Erythroblast (primary cell): ENCODE results near the gene MCAT.

Experiments
- GATA1 ChIP-seq: IDR thresholded peaks from 2 replicates; pipeline ENCODE4 v1.6.1; 2011; ENCODE audit warnings: low read depth, mild to moderate bottlenecking, control low read depth, low read length, moderate library complexity
- POLR2A ChIP-seq: IDR thresholded peaks from 2 replicates; pipeline ENCODE4 v1.6.1; 2011; ENCODE audit warnings: mild to moderate bottlenecking, low read length

DNA sequence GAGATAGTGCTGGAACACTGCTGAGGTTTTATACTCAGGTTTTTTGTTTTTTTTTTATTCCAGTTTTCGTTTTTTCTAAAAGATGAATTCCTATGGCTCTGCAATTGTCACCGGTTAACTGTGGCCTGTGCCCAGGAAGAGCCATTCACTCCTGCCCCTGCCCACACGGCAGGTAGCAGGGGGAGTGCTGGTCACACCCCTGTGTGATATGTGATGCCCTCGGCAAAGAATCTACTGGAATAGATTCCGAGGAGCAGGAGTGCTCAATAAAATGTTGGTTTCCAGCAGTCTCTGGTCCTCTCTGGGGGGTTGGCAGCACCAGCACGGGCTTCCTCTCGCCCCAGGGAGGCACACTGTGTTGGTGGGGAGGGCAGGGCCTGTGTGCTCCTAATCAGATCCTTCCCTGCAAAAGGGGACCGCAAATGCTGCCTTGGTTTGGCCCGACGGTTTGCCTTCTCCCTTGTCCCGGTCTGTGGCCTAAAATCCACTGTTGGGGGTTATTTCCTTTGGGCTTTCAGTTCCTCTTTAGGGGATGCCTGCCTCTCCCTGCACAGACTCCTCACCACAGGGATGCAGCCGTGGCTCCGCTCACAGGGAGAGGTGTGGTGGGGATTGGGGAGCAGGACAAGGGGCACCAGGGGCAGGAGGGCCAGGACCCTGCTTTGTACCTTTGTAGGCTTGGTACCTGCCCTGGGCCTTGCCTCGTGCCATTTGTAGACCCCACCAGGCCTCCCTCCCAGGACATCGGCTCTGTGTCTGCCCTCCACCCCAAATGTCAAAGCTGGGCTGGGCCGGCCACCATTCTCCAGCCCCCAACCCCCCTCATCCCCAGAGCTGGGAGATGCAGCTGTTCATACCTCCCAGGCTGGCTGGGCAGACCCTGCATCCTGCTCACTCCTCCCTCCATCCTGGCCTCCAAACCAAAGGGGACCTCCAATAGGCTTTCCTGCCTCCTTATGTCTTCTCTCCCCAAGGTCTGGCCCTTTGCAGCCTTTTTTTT, 13.5 kb downstream of the MCAT start:
- TF ChIP-seq POLR2A: no peak
- TF ChIP-seq GATA1: no peak
